GM19452 (cell line): ENCODE data around the gene SSBP3.

Experiments used
- ATAC-seq: cut with Tn5 transposase; IDR thresholded peaks from one replicate; pipeline ENCODE4 v1.9.1; 2021; ENCODE audit not compliant: unreplicated experiment

SSBP3 gene

GRCh38 chr1:54272772-54273091 is 133.5 kb downstream of the SSBP3 start:
- no peak for ATAC-seq

GRCh38 chr1:54272134-54272533 is 134.1 kb downstream of the SSBP3 start:
- ATAC-seq: no peak

- no peak for ATAC-seq
Observed at GRCh38 chr1:54271341-54271740, 134.9 kb downstream of the SSBP3 start.

- ATAC-seq: no peak
Observed at GRCh38 chr1:54270543-54270942, 135.7 kb downstream of the SSBP3 start.

- no peak for ATAC-seq
Observed at GRCh38 chr1:54268762-54269297, 137.4 kb downstream of the SSBP3 start.

- no peak for ATAC-seq
Observed at GRCh38 chr1:54267815-54268761, 138.1 kb downstream of the SSBP3 start.

GRCh38 chr1:54266908-54267307 is 139.3 kb downstream of the SSBP3 start:
- no peak for ATAC-seq

- ATAC-seq: no peak
Observed at GRCh38 chr1:54266195-54266594, 140.0 kb downstream of the SSBP3 start.

- no peak for ATAC-seq
Observed at GRCh38 chr1:54265659-54266058, 140.5 kb downstream of the SSBP3 start.

GRCh38 chr1:54265126-54265525 is 141.1 kb downstream of the SSBP3 start:
- no peak for ATAC-seq

GRCh38 chr1:54263601-54264226 is 142.5 kb downstream of the SSBP3 start:
- no peak for ATAC-seq

- ATAC-seq: no peak
Observed at GRCh38 chr1:54262244-54262643, 143.9 kb downstream of the SSBP3 start.

GRCh38 chr1:54260810-54261209 is 145.4 kb downstream of the SSBP3 start:
- ATAC-seq: no peak

- ATAC-seq: no peak
Observed at GRCh38 chr1:54259546-54260140, 146.6 kb downstream of the SSBP3 start.

- ATAC-seq: no peak
Observed at GRCh38 chr1:54257876-54258275, 148.3 kb downstream of the SSBP3 start.

- ATAC-seq: no peak
Observed at GRCh38 chr1:54257346-54257620, 148.9 kb downstream of the SSBP3 start.

GRCh38 chr1:54256522-54257345 is 149.5 kb downstream of the SSBP3 start:
- no peak for ATAC-seq

GRCh38 chr1:54255026-54255702 is 151.0 kb downstream of the SSBP3 start:
- ATAC-seq: no peak

GRCh38 chr1:54254055-54254454 is 152.1 kb downstream of the SSBP3 start:
- no peak for ATAC-seq

- ATAC-seq: no peak
Observed at GRCh38 chr1:54253480-54253879, 152.7 kb downstream of the SSBP3 start.
